Activated gamma-delta T cell treated with anti-CD3 and anti-CD28 coated beads, Interleukin-2, amount 50 U/mL, for 16 hours (primary cell): Measurements from ENCODE around the gene DPYSL5.

Experiments used
- DNase-seq: peaks from one replicate; pipeline ENCODE4 v3.0.0-alpha.2; 2020; ENCODE audit warnings: low read depth

DPYSL5 gene

DNA sequence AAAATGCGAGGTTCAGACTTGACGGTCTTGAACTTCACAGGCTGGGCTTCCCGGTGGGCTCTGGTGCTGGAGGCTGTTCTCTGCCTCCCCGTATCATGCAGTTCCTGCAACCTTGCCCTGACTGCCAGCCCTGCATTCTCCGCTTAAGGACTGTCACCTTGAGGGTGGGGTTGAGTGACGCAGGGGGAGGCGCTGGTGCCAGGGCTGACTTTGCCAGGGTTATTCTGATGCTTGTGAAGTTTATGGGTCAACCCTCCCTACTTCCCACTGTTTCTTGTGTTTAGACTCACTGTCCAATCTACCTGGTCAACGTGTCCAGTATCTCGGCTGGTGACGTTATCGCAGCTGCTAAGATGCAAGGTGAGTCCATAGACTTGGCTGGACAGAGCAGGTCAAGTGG, 85.0 kb downstream of the DPYSL5 start:
- DNase-seq: no peak

DNA sequence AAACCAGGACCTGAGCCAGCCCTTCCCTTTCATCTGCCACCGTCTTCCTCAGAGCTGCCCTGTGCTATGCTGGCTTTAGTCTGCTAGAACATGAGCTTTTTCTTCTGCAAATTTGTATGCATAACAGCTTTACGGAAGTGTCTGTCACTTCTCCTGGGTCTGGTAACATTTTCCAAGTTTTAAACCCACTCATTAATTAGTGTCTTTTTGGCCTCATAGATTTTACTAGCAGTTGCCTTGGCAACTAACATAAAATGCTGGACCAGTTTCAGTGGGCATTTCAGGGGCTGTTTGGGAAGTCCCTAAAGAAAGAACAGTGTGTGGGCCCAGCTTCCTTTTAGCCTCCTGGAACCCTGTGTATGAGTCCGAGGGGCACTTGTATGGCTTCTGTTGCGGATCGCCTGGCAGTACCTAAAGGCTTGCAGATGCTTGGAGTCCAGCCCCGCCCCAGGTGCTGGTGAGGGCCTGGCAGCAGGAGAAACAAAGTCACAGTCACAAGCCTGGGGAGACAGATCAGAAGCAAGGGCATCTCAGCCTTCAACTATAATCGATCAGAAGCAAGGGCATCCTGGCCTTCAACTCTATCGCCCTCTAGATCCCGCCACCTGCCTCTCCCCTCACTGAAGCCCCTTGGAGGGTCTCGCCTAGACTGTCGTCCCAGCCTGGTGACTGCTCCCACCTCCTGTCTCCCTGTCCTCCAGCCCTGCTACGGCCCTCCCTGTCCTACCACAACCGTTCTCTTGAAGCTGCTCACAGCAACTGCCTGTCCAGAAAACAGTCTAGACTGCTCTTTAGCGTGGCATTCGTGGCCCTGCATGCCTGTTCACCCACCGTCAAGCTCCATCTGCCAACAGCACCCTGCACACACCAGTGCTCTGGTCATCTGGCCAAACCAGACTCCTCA, 85.8 kb downstream of the DPYSL5 start:
- DNase-seq: no peak

DNA sequence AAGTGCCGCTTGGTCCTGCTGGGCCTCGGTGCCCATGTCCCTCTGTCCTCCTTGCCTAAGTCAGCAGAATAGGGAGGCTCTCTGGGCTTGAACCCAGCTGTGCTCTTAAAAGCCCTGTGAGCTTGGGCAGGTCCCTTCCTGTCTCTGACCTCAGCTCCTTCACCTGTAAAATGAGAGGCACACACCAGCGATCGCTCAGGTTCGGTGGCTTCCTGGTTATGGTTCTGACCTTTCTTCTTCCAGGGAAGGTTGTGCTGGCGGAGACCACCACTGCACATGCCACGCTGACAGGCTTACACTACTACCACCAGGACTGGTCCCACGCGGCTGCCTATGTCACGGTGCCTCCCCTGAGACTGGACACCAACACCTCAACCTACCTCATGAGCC, 86.4 kb downstream of the DPYSL5 start:
- DNase-seq: no peak

GRCh38 chr2:26934985-26935384, 87.1 kb downstream of the DPYSL5 start:
- DNase-seq: no peak

DNA sequence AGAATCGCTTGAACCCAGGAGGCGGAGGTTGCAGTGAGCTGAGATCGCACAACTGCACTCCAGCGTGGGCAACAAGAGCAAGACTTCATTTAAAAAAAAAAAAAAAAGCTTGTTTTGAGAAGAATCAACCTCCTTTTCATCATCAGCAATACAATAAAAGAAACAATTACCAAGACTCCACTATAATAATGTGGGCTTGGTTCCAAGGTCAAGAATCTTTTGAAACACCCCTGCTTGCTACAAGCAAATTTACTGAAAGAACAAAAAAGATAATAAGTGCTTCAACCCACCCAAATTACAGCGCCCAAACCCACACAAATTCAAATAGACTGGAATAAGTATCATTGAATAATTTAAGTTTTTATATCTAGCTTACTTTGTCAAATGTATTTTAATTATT, 88.9 kb downstream of the DPYSL5 start:
- DNase-seq: no peak

GRCh38 chr2:26938399-26939118, 90.6 kb downstream of the DPYSL5 start:
- no peak for DNase-seq

- no peak for DNase-seq
Observed at GRCh38 chr2:26940001-26940400, 92.1 kb downstream of the DPYSL5 start.

- DNase-seq: no peak
Observed at GRCh38 chr2:26941486-26941885, 93.6 kb downstream of the DPYSL5 start.

GRCh38 chr2:26942543-26943295, 94.8 kb downstream of the DPYSL5 start:
- DNase-seq: peak; percentile 37

GRCh38 chr2:26945991-26946750, 98.2 kb downstream of the DPYSL5 start:
- no peak for DNase-seq

DNA sequence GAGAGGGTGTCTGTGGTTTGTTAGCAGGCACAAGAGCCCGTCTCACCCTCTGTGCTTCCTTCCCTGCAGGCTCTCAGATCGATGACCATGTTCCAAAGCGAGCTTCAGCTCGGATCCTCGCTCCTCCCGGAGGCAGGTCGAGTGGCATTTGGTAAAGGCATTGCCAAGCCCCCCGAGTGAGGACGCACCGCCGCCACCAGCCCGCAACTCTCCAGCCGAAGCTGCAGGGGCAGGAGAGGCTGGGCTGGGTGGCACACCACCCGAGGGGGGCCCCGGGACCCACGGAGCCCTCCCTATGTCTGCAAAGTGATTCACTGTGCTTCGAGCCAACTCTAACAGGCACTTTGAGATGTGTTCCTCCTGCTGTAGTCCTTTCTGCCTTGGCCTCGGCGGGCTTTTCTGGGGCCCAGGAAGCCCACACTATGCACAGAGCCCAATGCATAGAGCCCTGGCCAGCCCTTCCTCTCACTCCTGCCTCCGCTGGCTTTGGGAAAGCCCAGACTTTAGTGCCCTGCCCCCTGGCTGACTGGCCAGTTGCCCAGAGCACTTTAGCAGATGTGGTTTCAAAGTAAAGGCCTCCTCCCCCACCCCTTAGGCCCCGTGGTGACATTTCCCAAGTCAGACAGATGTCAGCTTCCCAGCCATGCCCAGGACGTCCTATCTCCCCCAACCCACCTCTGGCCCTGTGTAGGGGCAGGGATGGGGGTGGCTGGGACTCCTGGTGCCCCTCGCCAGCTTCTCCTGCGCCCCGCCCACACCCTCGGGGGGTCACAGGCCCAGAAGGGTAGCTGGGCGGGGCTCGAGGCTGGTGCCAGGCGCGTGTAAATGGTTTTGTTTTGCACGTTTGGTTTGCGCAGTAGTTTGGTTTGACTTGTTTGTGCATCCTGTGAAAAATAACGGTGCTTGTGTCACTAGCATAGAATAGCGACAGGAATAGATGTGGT, 99.2 kb downstream of the DPYSL5 start:
- DNase-seq: no peak

- no peak for DNase-seq
Observed at GRCh38 chr2:26948800-26949199, 100.9 kb downstream of the DPYSL5 start.

GRCh38 chr2:26950246-26950645, 102.3 kb downstream of the DPYSL5 start:
- DNase-seq: no peak

DNA sequence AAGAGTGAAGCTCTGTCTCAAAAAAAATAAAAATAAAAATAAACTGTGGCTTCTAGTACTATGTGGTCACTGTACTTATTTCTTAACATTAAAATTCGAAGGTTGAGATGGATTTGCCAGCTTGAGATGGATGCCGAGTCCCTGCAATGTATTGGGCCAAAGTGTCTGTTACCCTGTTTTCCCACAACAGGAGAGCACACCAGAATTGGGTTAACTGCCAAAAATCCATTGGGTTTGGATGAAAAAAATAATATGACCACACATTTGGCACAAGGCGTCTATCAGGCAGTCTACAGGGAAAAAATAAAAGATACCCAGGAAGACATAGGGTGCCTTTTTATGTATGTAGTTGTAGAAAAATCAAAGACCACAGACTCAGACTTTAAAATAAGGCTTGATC, 103.3 kb downstream of the DPYSL5 start:
- DNase-seq: no peak

- DNase-seq: no peak
Observed at GRCh38 chr2:26952374-26952773, 104.4 kb downstream of the DPYSL5 start.

DNA sequence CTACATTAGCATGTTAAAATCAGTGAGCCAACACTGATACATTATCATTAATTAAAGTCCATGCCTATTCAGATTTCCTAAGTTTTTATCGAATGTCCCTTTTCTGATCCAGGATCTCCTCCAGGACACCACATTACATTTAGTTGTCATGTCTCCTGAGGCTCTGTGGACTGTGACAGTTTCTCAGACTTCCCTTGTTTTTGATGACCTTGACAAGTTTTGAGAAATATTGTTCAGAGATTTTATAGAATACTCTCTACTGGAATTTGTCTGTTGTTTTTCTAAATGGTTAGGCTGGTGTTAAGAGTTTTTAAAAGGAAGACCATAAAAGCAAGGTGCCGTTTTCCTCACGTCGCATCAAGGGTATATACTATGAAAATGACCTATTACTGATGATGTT, 106.2 kb downstream of the DPYSL5 start:
- no peak for DNase-seq

GRCh38 chr2:26957041-26957440, 109.1 kb downstream of the DPYSL5 start:
- DNase-seq: no peak

DNA sequence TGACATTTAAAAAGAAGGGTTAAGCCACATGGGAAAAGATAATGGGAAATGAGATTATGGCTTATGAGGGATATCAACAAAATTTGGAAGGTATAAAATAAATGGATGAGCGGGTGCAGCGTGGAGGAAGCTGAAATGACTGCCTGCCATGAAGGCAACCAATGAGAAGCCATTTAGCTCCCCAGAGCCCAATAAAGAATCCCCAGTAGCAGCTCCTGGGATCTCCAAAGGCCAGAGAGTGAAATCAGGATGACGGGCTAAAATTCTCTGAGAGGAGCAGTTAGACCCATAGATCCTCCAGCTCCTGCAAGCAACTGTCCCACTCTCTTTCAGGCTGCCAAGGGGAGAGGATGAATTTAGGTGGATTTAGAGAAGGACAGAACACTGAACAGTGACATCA, 109.6 kb downstream of the DPYSL5 start:
- no peak for DNase-seq

- no peak for DNase-seq
Observed at GRCh38 chr2:26959331-26959730, 111.4 kb downstream of the DPYSL5 start.

- DNase-seq: no peak
Observed at GRCh38 chr2:26964446-26965130, 116.7 kb downstream of the DPYSL5 start.
